HCT116 (cell line): Measurements from ENCODE around the gene RAPGEF2. TPM values are rescaled to one million over a fixed set of nuclear protein-coding genes. Genes with fewer than 3 reads are reported as not detected.

Experiments
- ATAC-seq: fragments of 200-7000 bp; cut with Tn5 transposase; 2 replicates; pipeline ENCODE4 v1.9.1; 2020; ENCODE audit warnings: mild to moderate bottlenecking, moderate library complexity
- BruUV-seq: library from RNA; stranded (reverse); fragments of 400-500 nt; replicated peaks from 2 replicates; lab custom pipeline; 2021; lab: Mats Ljungman, UMichigan
- CTCF ChIA-PET: fragments of 300-600 bp; sonication (Branson Sonifier 250); formaldehyde crosslinking; loops from one replicate; lab custom pipeline; 2021; ENCODE audit warnings: antibody characterized with exemption; lab: Charles Lee
- POLR2A ChIA-PET: fragments of 300-600, 350-600 bp; sonication (Branson Sonifier 250); formaldehyde crosslinking; loops from one replicate; lab custom pipeline; 2021; ENCODE audit warnings: antibody characterized with exemption; lab: Charles Lee
- RAD21 ChIA-PET, 2 experiments: fragments of 300-600 bp; sonication (Branson Sonifier 250); formaldehyde crosslinking; loops; one replicate each; lab custom pipeline; 2023; ENCODE audit warnings: low total read pairs in 2 of 2; ENCODE audit not compliant: uncharacterized antibody in 2 of 2, unreplicated experiment in 2 of 2, low non-redundant PET in 1 of 2; lab: Charles Lee
- DNase-seq: peaks from one replicate; pipeline ENCODE4 v3.0.0-alpha.2; 2010; ENCODE audit warnings: low read depth, low spot score
- H2AFZ ChIP-seq: fragments of 200-600 bp; shearing (Covaris generic), sonication (generic); 2 replicates; pipeline ENCODE4 v1.6.1; 2017; ENCODE audit warnings: low read depth, mixed run types, mixed read lengths, antibody characterized with exemption, low read length; ENCODE audit not compliant: poor library complexity, severe bottlenecking
- H3K27ac ChIP-seq: 2 replicates; pipeline ENCODE4 v1.5.1; 2012; ENCODE audit warnings: low read depth, low read length
- H3K27me3 ChIP-seq: fragments of 200-600 bp; sonication (generic); 2 replicates; pipeline ENCODE4 v1.6.1; 2016; ENCODE audit warnings: mixed run types, low read length, mixed read lengths; ENCODE audit not compliant: insufficient read depth
- H3K36me3 ChIP-seq, 2 experiments: fragments of 200-500 bp in 1 of 2; fragments of 200-600 bp in 1 of 2; sonication (Bioruptor generic) in 1 of 2; sonication (generic) in 1 of 2; 2 replicates each; pipeline versions ENCODE4 v1.5.1 to v1.6.1; 2014 to 2016; ENCODE audit warnings: low read length in 2 of 2, inconsistent platforms in 1 of 2, mixed read lengths in 1 of 2, mixed run types in 1 of 2; ENCODE audit not compliant: insufficient read depth in 2 of 2, control insufficient read depth in 1 of 2
- H3K4me1 ChIP-seq, 2 experiments: fragments of 200-600 bp in 1 of 2; sonication (generic) in 1 of 2; 2 replicates each; pipeline versions ENCODE4 v1.5.1 to v1.6.1; 2012 to 2017; ENCODE audit warnings: low read length in 2 of 2, inconsistent platforms in 1 of 2, mild to moderate bottlenecking in 1 of 2, mixed read lengths in 1 of 2, mixed run types in 1 of 2, moderate library complexity in 1 of 2; ENCODE audit not compliant: insufficient read depth in 2 of 2, control insufficient read depth in 1 of 2
- H3K4me2 ChIP-seq: fragments of 200-600 bp; sonication (generic); 2 replicates; pipeline ENCODE4 v1.6.1; 2017; ENCODE audit warnings: mixed run types, low read length, mixed read lengths
- H3K4me3 ChIP-seq, 2 experiments: fragments of 200-600 bp in 1 of 2; sonication (generic) in 1 of 2; replicated peaks in 1 of 2; 2 replicates each; pipeline ENCODE4 v1.5.1; 2011 to 2016; ENCODE audit warnings: low read length in 2 of 2, control low read depth in 1 of 2, low read depth in 1 of 2, mild to moderate bottlenecking in 1 of 2, mixed read lengths in 1 of 2, mixed run types in 1 of 2
- H3K79me2 ChIP-seq: fragments of 200-600 bp; sonication (generic); 2 replicates; pipeline ENCODE4 v1.6.1; 2017; ENCODE audit warnings: mild to moderate bottlenecking, mixed run types, low read length, moderate library complexity, mixed read lengths; ENCODE audit not compliant: insufficient read depth
- H3K9ac ChIP-seq: fragments of 200-600 bp; sonication (generic); 2 replicates; pipeline ENCODE4 v1.6.1; 2016; ENCODE audit warnings: low read length, mixed read lengths
- H3K9me2 ChIP-seq: fragments of 200-600 bp; sonication (generic), shearing (Covaris generic); 2 replicates; pipeline ENCODE4 v1.6.1; 2017; ENCODE audit warnings: mixed run types, mild to moderate bottlenecking, moderate library complexity; ENCODE audit not compliant: insufficient read depth
- H3K9me3 ChIP-seq, 2 experiments: fragments of 200-500 bp in 1 of 2; fragments of 200-600 bp in 1 of 2; sonication (Bioruptor generic) in 1 of 2; sonication (generic) in 1 of 2; 2 replicates each; pipeline ENCODE4 v1.6.1; 2014 to 2017; ENCODE audit warnings: low read length in 2 of 2, mixed read lengths in 2 of 2, inconsistent platforms in 1 of 2, low read depth in 1 of 2, mild to moderate bottlenecking in 1 of 2, mixed run types in 1 of 2, moderate library complexity in 1 of 2; ENCODE audit not compliant: control insufficient read depth in 1 of 2, insufficient read depth in 1 of 2
- H4K20me1 ChIP-seq: fragments of 200-600 bp; sonication (generic), shearing (Covaris generic); 2 replicates; pipeline ENCODE4 v1.6.1; 2017; ENCODE audit warnings: mixed run types, mild to moderate bottlenecking, moderate library complexity; ENCODE audit not compliant: insufficient read depth
- ATF3 ChIP-seq: IDR thresholded peaks from 2 replicates; pipeline ENCODE4 v1.6.1; 2012
- CEBPB ChIP-seq: IDR thresholded peaks from 2 replicates; pipeline ENCODE4 v1.6.1; 2012; ENCODE audit warnings: low read depth
- CTCF ChIP-seq, 3 experiments: fragments of 200-600 bp in 1 of 3; sonication (generic) in 1 of 3; IDR thresholded peaks in 2 of 3; conservative IDR thresholded peaks in 1 of 3; 2 replicates each; pipeline ENCODE4 v1.5.1; 2012 to 2017; ENCODE audit warnings: low read depth in 2 of 3, low read length in 2 of 3, antibody characterized with exemption in 1 of 3, borderline replicate concordance in 1 of 3, control low read depth in 1 of 3, mild to moderate bottlenecking in 1 of 3, mixed read lengths in 1 of 3, mixed run types in 1 of 3, moderate library complexity in 1 of 3; ENCODE audit not compliant: insufficient read depth in 1 of 3
- EGR1 ChIP-seq: IDR thresholded peaks from 2 replicates; pipeline ENCODE4 v1.6.1; 2012; ENCODE audit warnings: low read depth
- EZH2phosphoT487 ChIP-seq: fragments of 200-600 bp; IDR thresholded peaks from 2 replicates; pipeline ENCODE4 v1.6.1; 2018; ENCODE audit warnings: antibody characterized with exemption, borderline replicate concordance
- POLR2AphosphoS5 ChIP-seq: IDR thresholded peaks from 2 replicates; pipeline ENCODE4 v1.6.1; 2011; ENCODE audit warnings: mild to moderate bottlenecking, low read depth, low read length, moderate library complexity
- RAD21 ChIP-seq: IDR thresholded peaks from 2 replicates; pipeline ENCODE4 v1.6.1; 2012; ENCODE audit warnings: low read depth, mild to moderate bottlenecking
- REST ChIP-seq: IDR thresholded peaks from 2 replicates; pipeline ENCODE4 v1.6.1; 2012; ENCODE audit warnings: low read depth
- SIN3A ChIP-seq: IDR thresholded peaks from 2 replicates; pipeline ENCODE4 v1.6.1; 2012; ENCODE audit warnings: low read depth
- TCF7L2 ChIP-seq: IDR thresholded peaks from 2 replicates; pipeline ENCODE4 v1.7.0; 2011; ENCODE audit warnings: borderline replicate concordance, inconsistent platforms; ENCODE audit not compliant: insufficient read depth, insufficient read length; ENCODE audit errors: extremely low read depth
- YY1 ChIP-seq: IDR thresholded peaks from 2 replicates; pipeline ENCODE4 v1.6.1; 2011; ENCODE audit warnings: low read length, low read depth, moderate library complexity, mild to moderate bottlenecking; ENCODE audit not compliant: insufficient replicate concordance; ENCODE audit errors: extremely low read depth
- intact Hi-C: fragments of 100-400 bp; cut with micrococcal nuclease; formaldehyde crosslinking; loops from 2 replicates; pipeline ENCODE4 v1.10.0; 2022
- total RNA-seq: library from RNA; stranded (reverse); gene quantifications from one replicate; pipeline ENCODE4 v1.2.1, GENCODE V29; 2021; ENCODE audit not compliant: unreplicated experiment

RAPGEF2 gene
- total RNA-seq, 1 experiment from 2014 or later = 21.2 TPM

GRCh38 chr4:159106636-159107035 is 3.8 kb downstream of the RAPGEF2 start:
- Histone ChIP-seq H3K4me3 (no peak overlapping the region), H3K4me2 (no peak overlapping the region), H3K4me1 (peaks cover 4 to 17% of the 10 kb centered on the region in 2 experiments; a peak in 3 of 4 replicates), H2AFZ (no peak overlapping the region), H3K9me3 (no peaks in the 10 kb centered on the region), H3K27ac (no peak overlapping the region), H3K27me3 (no peaks in the 10 kb centered on the region), H4K20me1 (no peaks in the 10 kb centered on the region), H3K79me2 (peaks cover 69% of the 10 kb centered on the region), H3K9ac (no peak overlapping the region), H3K36me3 (no peaks in the 10 kb centered on the region), H3K9me2 (no peaks in the 10 kb centered on the region)
- DNase-seq (no peak), ATAC-seq (no peak)
- BruUV-seq = no TSS peak
- CTCF ChIA-PET = no interaction called here
- POLR2A ChIA-PET = no interaction called here
- intact Hi-C loops = no loop called here
- RAD21 ChIA-PET = no interaction called here
- TF ChIP-seq ATF3 (no peak), RAD21 (no peak), CTCF (IDR thresholded peaks at IDR 0.05 in 2 of 3, conservative IDR thresholded peaks at IDR 0.05 in 1 of 3; ENCODE audit: borderline replicate concordance in 1 of 3, insufficient read depth in 1 of 3, low read depth in 2 of 3, low read length in 2 of 3) (no peak), TCF7L2 (no peak)

- Histone ChIP-seq H3K9me2 (no peaks in the 10 kb centered on the region), H3K27ac (no peak overlapping the region), H2AFZ (no peak overlapping the region), H3K27me3 (no peaks in the 10 kb centered on the region), H3K4me2 (no peak overlapping the region), H3K4me3 (no peak overlapping the region), H3K9ac (no peak overlapping the region), H3K79me2 (peaks cover 75% of the 10 kb centered on the region), H3K4me1 (peaks cover 4 to 11% of the 10 kb centered on the region in 2 experiments; a peak in 3 of 4 replicates), H3K9me3 (no peaks in the 10 kb centered on the region), H4K20me1 (no peaks in the 10 kb centered on the region), H3K36me3 (no peaks in the 10 kb centered on the region)
- ChIA-PET RAD21 (no interaction called here), POLR2A (no interaction called here), CTCF (no interaction called here)
- ATAC-seq (no peak), DNase-seq (no peak)
- intact Hi-C loops = no loop called here
- BruUV-seq = no TSS peak
- no peak for TF ChIP-seq EGR1
- TF ChIP-seq REST = no peak
- no peak for TF ChIP-seq POLR2AphosphoS5
- TF ChIP-seq YY1 = no peak
- no peak for TF ChIP-seq EZH2phosphoT487
- no peak for TF ChIP-seq CEBPB
- no peak for TF ChIP-seq SIN3A
Observed at GRCh38 chr4:159107203-159107925, 4.5 kb downstream of the RAPGEF2 start.
